Measurements from ENCODE around the gene CSDE1.
A peak's percentile ranks its signal among the peaks of the same experiment; 100 is the strongest.

CSDE1 gene

DNA sequence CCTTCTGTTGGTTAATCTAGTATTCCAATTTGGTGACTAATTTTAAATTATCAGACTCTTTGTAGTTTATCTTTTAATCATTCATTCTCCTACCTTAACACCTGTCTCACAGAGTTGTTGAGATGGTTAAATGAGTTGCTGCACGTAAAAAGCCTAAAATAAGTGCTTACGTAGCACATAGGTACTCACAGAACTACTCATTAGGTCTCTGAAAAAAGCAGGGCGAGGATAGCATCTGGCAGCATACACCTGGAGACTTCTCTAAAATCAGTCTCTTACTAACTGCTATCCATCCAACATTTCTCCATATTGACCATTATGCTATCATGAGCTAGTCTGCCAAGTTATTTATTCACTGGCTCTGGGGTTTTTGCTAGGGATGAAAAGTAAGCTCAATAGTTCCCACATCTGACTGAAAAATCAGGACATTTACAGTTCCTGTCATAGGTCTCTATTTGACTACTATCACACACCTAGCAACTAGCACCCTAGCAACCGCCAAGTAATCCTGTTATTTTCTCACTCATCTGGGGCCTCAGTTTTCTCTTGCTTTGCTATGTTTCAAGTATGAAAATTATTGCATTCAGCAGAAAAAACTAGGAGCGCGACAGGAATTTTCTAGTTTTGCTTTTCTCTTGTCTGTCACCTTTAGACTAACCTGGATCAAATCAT is 11.2 kb downstream of the CSDE1 start:
- no peak for DNase-seq

DNA sequence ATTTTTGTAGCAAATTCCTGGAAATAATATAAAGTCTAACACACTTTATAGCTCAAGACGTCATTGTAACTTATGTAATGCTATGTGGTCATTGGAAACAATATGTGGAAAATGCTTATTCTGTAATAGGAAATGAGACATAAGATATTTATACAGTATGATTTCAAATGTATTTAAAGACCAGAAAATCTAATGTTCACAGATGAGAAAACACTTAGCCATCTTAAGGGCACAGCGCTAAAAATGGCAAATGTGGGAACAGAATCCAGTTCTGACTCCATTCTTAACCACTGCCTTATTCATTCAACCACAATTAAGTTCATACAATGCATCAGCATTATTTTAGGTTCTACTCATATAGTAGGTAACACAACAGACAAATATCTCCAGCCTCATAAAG is 12.5 kb downstream of the CSDE1 start:
- no peak for DNase-seq

DNA sequence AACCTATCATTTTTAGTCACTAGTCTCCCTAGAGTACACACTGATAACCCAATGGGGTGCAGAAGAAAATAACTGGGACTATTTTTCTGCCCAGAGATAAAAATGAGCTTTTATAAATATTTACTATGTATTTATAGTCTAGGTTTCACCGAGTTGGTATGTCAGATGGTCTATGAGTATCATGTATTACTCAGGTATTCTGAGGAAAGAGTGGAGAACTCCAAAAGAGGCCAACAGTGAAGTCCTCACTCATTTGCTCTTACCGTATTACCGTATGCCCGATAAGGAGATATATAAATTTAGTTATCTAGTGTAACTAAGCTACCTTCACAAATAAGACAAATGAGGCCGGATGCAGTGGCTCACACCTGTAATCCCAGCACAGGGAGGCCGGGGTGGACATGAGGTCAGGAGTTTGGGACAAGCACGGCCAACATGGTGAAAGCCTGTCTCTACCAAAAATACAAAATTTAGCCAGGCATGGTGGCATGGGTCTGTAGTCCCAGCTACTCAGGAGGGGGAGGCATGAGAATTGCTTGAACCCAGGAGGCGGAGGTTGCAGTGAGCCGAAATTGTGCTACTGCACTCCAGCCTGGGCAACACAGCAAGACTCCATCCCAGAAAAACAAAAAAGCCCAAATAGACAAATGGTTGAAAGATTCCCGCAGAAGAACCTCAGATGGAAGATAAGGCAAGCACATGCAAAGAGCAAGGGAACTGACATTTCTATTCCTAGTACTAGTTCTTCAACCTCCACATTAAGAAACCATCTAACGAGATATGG is 15.6 kb downstream of the CSDE1 start:
- DNase-seq, result no peak

DNA sequence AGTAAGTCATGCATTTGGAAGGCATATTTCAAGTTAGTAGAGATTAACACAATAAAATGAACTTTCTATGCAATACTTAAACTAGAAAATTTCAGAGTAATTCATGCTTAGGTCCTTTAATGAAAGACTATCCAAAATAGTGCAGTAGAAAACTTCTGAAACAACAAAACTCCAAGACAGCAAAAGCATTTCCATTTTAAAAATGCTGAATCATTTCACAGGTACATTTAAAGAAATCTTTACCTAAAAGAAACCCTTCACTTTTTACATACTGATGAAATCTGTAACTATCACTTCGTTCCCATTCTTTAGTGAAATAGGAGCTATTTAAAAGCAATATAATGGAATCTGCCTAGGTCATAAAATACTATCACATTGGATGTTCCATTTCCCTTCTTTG is 17.5 kb downstream of the CSDE1 start:
- no peak for DNase-seq

DNA sequence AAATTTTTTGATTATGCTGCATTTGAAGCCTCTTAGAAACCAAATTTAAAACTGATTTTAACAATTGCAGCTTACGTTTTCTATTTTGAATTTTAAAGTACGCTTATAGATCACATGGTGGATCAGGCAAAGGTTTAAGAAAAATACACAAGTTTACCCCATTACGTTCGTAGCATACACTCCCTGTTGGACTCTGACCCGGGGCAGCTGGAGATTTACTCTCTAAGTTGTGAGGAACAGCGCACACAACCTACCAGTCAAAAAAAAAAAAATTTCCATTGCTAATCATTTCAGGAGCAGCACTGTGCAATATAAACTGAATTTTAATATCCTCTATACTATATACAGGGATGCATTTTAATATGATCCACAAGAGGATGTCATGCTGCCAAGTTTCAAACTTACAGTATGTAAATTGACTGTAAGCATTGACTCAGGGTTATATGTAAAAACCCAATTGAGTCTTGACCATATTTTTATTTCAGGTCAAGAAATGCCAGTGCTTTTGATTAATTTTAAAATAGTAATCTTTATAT is 20.4 kb downstream of the CSDE1 start:
- DNase-seq, result no peak

DNA sequence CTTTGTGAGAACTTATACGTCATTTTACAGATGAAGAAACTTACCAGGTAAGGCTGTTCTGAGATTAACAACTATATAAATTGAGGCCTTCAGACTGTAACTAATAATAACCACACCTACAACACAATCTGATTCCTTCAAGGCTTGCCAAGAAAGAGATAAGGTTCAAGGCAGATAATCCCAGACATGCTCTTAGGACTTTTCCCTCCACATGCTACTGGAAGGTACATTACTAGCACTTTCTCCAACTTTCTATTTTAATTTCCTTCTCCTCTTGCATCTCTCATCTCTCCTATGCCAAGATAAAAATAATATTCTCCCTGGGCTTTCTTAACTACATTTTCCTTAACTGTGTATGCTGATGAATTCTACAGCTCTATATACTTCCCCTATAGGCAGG is 22.3 kb downstream of the CSDE1 start:
- no peak for DNase-seq

DNA sequence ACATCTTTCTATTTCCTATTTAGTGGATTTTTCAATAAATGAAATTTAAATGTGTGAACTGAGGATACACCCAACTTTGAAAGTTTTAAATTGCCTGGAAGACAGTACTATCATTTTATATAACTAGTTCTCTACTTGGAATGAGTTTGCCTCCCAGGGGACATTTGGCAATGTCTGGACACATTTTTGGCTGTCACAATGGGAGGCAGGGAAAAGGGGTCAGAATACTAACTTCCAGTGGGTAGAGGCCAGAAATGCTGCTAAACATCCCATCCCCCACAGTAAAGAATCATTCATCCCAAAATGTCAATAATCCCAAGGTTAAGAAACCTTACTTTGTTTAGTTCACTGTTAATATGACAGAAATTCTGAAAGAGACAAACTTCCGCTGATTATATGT is 28.0 kb downstream of the CSDE1 start:
- DNase-seq, result no peak

DNA sequence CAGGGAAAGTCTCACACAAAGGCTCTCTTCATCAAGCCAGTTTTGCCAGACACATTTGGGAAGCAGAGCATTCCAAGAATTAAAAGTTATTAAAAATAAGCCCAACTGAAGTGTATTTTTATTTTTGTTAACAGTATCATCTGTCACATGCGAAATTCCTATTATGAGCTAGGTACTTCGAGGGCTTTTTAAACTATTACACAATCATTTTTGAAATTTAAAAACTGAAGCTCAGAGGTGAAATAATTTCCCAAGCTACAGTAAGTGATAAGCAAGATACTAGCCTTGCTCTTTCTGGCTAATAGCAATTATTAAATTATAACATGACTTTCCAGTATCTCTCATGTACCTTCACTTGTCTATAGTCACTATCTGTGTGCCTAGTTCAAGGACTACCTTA is 29.2 kb downstream of the CSDE1 start:
- no peak for DNase-seq

DNA sequence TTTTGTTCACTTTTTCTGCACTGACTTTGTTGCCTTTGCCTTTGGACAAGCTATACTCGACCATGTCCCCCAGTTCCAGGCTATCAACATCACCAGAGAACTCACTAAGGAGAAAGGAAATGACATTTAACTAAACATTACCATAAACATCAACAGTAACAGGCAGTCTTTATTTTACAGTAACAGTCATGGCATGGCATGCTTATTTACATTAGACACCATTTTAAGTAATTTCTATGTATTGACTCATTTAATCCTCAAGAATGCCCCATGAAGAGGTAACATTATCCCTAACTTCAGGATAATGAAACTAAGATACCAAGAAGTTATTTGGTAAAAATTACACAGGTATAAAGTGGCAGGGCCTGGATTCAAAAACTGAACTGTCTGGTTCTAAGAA is 32.6 kb downstream of the CSDE1 start:
- no peak for DNase-seq

DNA sequence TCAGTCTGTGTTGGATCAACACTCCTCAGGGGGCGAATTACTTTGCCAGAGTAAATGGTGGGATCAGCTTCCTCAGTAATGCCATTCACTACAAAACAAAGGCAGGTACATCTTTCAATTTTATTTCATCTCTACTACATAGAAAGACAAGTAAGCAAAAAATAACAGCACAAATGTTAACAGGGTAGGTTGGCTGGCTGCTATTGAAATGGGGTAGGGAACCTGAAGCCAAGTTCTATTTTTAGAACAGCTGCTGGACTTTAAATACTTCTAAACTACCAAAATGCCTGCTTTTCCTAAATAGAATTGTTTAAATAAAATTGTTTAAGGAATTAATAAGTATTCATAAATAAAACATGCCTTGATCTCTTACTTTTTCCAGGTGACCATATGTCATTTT is 33.9 kb downstream of the CSDE1 start:
- DNase-seq, result no peak

DNA sequence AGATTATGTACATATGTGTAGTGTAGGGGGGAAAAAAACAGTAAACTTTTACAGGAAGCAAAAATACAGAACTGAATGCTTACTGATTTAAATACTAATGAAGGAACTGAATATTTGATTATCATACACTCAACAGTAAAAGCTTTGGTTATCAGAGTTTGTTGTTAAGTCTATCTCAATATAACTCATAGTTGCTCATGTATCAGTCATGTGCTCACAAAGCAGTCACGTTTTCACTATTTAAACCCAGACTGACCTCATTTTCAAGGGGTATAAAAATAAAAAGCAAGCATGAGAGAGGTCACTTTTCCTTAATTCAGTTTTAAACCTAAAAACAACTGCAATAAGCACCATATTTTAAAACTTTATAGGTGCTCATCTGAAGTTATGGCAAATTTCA is 34.3 kb downstream of the CSDE1 start:
- no peak for DNase-seq

DNA sequence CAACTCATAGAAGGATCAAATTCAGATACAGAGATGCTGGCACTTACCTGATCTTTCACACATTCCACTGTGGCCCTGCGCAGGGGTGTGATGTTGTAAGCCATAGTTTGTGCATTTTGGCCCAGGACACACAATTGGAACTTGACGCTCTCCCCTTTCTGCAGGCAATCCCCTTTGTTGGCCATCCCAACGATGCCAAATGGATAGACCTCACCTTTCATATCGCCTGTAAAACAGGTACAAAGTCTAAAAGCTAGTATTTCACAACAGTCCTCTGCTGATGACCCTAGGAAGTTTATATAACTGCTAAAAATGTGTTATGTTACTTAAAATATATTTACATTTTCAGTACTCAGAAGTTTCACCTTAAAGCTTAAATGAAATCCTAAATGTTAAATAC is 37.3 kb downstream of the CSDE1 start:
- DNase-seq, result no peak

DNA sequence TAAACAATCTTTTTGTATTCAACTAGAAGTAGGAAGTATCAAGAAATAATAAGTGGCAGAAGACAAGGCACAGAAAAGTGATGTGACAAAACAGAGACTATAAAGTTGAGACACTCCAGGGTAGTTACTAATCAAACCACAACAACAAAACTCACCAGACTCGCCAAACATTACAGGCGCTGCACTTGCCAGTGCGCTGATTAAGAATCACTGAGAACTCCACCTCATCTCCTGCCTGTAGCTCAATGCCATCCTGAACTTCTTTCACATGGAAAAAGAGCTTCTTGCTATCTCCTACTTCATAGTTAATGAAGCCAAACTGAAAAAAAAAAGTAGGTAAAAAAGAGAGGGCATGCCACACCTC is 38.4 kb downstream of the CSDE1 start:
- no peak for DNase-seq

DNA sequence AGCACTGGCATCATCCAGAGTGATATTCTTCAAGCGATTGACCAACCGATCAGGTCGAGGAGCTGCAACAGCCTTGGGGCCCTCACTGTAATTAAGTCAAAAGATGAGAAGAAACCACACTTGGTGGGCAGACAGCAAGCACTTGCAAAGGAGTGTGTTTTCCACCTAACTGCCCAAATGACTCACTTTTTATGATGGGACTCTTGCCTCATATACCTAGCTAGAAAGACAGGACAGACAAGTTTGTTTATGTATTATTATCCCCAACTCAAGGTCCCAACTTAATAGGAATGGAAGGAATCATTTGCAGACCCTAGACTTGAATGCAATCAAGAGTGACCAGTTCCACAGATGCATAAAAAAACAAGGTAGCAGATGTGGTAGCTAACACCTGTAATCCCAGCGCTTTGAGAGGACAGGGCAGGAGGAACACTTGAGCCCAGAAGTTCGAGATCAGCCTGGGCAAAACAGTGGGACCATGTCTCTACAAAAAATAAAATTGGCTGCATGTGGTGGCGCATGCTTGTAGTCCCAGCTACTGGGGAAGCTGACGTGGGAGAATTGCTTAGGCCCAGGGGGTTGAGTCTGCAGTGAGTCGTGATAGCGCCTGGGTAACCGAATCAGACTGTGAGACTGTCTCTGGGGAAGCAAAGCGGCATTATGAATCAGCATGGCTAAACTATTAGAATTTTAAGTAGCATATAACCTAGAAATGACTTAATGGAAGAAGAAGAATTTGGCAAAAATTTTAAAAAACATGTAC is 38.9 kb downstream of the CSDE1 start:
- no peak for DNase-seq

DNA sequence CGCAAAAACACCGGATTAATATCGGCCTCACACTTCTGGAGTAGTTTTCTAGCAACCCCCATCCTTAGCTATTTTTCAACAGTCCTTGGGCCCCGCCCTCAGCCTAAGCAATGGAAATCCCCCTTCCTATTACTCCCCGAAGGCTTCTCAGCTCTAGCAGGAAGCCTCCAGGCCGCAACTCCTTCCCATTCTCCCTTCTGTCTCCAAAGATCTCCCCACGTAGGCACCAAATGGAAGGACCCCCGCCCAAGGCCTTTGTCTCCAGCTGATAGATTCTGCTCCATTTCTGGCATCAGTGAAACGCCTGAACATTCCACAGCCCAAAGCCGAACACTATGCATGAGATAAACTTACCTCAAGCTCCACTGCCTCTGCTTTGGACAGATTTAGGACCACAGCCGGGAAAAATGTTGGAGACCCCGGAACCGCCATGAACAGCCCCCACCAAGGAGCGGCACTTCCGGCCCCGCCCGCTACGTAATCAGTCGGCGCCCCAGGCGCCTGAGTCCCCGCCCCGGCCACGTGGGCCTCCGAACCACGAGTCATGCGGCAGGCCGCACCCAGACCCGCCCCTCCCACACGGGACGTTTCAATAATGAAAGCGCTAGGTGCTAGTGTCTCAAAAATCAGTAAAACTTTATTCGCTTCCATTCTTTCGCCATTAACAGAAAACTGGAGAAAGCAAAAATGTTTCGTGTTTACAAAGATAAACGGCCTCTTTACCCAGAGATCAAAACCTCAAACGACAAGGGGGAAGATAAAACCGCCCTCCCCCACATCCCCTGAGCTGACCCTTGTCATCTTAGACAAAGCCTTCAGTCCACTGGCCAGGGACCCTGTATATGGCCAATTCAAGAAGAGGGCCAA is 41.2 kb downstream of the CSDE1 start, which contains the start of gene NRAS:
NRAS (minus strand) TSS at position 468 of the 867 bp plus-strand sequence. CDS start 611 bp downstream, outside the sequence.
- peak; percentile 96 for DNase-seq

DNA sequence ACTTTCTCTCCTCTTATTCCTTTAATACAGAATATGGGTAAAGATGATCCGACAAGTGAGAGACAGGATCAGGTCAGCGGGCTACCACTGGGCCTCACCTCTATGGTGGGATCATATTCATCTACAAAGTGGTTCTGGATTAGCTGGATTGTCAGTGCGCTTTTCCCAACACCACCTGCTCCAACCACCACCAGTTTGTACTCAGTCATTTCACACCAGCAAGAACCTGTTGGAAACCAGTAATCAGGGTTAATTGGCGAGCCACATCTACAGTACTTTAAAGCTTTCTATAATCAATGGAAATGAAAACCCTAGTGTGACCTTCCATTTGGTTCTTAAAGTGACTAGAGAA is 41.9 kb downstream of the CSDE1 start:
- DNase-seq, result no peak

DNA sequence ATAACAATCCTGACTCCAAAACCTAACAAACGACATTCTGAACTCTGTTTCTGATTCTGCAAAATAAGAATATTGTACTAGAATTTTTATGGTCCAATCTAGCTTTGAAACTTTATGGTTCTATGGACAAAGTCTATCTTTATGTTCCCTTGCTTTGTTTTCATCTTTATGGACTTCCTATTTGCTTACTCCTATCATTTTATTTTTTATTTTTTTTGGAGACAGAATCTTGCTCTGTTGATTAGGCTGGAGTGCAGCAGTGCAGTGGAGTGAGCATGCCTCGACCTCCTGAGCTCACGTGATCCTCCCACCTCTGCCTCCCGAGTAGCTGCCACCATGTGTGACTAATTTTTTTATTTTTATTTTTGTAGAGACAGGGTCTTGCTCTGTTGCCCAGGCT is 44.8 kb downstream of the CSDE1 start:
- DNase-seq, result no peak

DNA sequence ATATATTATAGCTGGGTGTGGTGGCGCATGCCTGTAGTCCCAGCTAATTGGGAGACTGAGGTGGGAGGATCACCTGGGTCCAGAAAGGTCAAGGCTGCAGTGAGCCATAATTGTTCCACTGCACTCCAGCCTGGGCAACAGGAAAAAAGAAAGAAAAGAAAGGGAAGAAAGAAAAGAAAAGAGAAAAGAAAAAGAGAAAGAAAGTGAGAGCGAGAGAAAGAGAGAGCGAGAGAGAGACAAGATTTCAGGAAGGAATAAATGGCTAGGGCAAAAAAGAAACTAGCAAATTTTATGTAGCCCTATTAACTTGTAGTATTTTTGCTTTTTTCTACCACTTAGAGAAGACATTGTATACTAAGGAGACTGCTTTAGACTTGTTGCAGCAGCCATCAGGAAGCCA is 47.4 kb downstream of the CSDE1 start:
- DNase-seq, result no peak

DNA sequence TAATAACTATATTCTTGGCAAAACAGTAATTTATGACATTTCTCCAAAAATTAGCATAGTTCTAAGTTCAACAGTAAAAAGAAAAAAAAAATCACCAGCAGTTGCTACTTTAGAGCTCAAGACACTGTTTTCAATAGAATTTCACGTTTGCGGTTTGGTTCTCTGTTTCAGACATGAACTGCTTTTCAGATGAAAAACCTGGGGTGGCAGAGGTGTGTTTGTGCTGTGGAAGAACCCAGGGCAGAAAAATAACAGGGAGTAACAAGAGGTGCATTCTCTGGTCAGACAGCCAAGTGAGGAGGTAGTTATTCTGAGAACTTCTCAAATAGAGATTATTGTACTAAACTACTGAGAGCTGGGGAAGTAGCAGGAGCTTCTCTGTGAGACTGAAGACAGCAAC is 50.2 kb downstream of the CSDE1 start:
- no peak for DNase-seq

DNA sequence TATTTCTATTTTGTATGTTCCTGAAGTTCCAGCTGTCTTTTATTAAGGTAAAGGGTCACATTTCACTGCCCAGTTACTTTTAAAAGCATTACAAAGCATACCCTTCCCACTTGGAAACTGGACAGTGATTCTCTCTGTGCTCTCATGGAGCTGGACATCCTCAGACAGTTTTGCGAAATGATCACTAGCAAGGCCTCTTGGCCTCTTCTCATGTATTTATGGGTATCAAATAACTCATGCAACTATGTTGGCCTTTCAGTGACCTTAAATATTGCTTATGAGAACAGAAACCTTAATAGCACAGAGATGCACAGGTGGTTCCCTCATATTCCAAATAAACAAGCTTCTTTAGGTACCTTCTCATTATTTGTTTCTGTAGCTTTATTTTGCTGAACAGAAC is 54.5 kb downstream of the CSDE1 start:
- DNase-seq, result no peak

DNA sequence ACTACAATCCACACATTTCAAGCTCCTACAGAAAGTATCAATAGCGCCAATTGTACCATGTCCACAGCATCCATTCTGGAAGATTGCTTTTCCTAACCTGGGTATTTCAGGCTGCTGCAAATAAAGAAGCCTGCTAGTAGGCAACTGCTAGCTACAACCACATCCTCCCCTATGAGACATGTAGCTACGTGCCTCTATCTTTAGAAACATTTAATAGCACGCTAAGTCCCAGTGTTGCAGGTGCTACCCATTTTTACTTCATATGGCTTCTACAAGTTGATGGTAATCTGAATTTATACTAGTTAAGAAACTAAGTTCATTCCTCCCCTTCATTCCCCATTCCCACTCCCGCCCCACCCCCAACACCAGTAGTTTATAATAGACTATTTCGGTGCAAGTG is 55.0 kb downstream of the CSDE1 start:
- no peak for DNase-seq

DNA sequence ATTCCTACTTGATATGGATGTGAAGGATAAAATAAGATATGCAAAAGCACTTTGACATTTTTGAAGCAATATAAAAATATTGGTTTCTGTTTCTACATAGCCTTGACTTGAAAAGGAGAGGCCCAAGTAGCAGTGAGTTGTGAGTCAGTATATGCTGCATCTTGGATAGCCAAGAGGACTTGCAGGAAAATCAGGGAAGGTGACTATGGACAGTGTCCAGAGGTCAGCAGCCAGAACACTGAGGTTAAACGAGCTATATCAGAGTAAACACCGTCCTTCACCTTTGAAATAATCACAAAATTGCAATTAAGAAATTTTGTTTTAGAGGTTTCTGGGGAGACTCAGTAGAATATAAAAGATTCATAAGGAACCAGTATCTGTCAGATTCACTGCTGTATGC is 55.9 kb downstream of the CSDE1 start:
- DNase-seq, result no peak
